DOHH2 (cell line): ENCODE measurements around the gene FBXW12.

Source experiments
- H3F3A ChIP-seq: fragments of 200-600 bp; sonication (generic), shearing (Covaris generic); 2 replicates; pipeline ENCODE4 v1.6.0; 2016; ENCODE audit warnings: antibody characterized with exemption, mild to moderate bottlenecking; ENCODE audit not compliant: control insufficient read depth, insufficient read depth
- H3K27ac ChIP-seq: fragments of 200-600 bp; sonication (generic); 2 replicates; pipeline ENCODE4 v1.5.1; 2014; ENCODE audit warnings: low read depth, mild to moderate bottlenecking, low read length, moderate library complexity
- H3K27me3 ChIP-seq: fragments of 200-600 bp; sonication (generic); 2 replicates; pipeline ENCODE4 v1.6.1; 2014; ENCODE audit warnings: mild to moderate bottlenecking, low read length, mixed read lengths; ENCODE audit not compliant: control insufficient read depth
- H3K36me3 ChIP-seq: fragments of 200-600 bp; sonication (generic); 2 replicates; pipeline ENCODE4 v1.6.1; 2014; ENCODE audit warnings: mild to moderate bottlenecking, low read length, moderate library complexity, mixed read lengths; ENCODE audit not compliant: control insufficient read depth
- H3K4me1 ChIP-seq: fragments of 200-600 bp; sonication (generic); 2 replicates; pipeline ENCODE4 v1.6.1; 2014; ENCODE audit warnings: mild to moderate bottlenecking, low read length, mixed read lengths; ENCODE audit not compliant: control insufficient read depth
- H3K4me2 ChIP-seq: fragments of 200-600 bp; sonication (generic); 2 replicates; pipeline ENCODE4 v1.6.0; 2014; ENCODE audit warnings: mild to moderate bottlenecking, low read length, moderate library complexity
- H3K4me3 ChIP-seq: fragments of 200-600 bp; sonication (generic); 2 replicates; pipeline ENCODE4 v1.5.1; 2014; ENCODE audit warnings: mild to moderate bottlenecking, low read length, mixed read lengths
- H3K79me2 ChIP-seq: fragments of 200-600 bp; sonication (generic); 2 replicates; pipeline ENCODE4 v1.6.1; 2014; ENCODE audit warnings: mild to moderate bottlenecking, low read length, mixed read lengths; ENCODE audit not compliant: control insufficient read depth
- H3K9me2 ChIP-seq: fragments of 200-600 bp; sonication (generic); replicated peaks from 2 replicates; pipeline ENCODE4 v1.6.1; 2014; ENCODE audit warnings: mild to moderate bottlenecking, low read length, mixed read lengths; ENCODE audit not compliant: control insufficient read depth
- H3K9me3 ChIP-seq: fragments of 200-600 bp; sonication (generic); 2 replicates; pipeline ENCODE4 v1.6.1; 2014; ENCODE audit warnings: antibody characterized with exemption, low read length, mixed read lengths; ENCODE audit not compliant: control insufficient read depth, insufficient read depth
- H4K20me1 ChIP-seq: fragments of 200-600 bp; sonication (generic); 2 replicates; pipeline ENCODE4 v1.6.0; 2014; ENCODE audit warnings: low read depth, mild to moderate bottlenecking, antibody characterized with exemption, low read length, moderate library complexity; ENCODE audit not compliant: control insufficient read depth, insufficient read depth
- CTCF ChIP-seq: fragments of 200-600 bp; sonication (generic); IDR thresholded peaks from one replicate; pipeline ENCODE4 v1.5.1; 2014; ENCODE audit warnings: antibody characterized with exemption, mild to moderate bottlenecking, low read depth, low read length; ENCODE audit not compliant: poor library complexity, severe bottlenecking
- EZH2phosphoT487 ChIP-seq: fragments of 200-600 bp; sonication (generic); IDR thresholded peaks from 2 replicates; pipeline ENCODE4 v1.6.1; 2017; ENCODE audit warnings: borderline replicate concordance, mild to moderate bottlenecking, antibody characterized with exemption, low read length, moderate library complexity, mixed read lengths

The FBXW12 gene

GRCh38 chr3:48432411-48433371, 60.7 kb downstream of the FBXW12 start:
- Histone ChIP-seq H3K36me3 (peaks cover 37% of the 10 kb centered on the region), H3K27me3 (peaks cover 12% of the 10 kb centered on the region), H3K9me2 (no peaks in the 10 kb centered on the region), H3K4me1 (peaks cover 29% of the 10 kb centered on the region), H3K9me3 (no peaks in the 10 kb centered on the region), H3F3A (no peaks in the 10 kb centered on the region), H3K4me2 (no peak overlapping the region), H4K20me1 (no peaks in the 10 kb centered on the region), H3K4me3 (no peak overlapping the region), H3K79me2 (peaks cover 16% of the 10 kb centered on the region), H3K27ac (no peak overlapping the region)
- peak; percentile 45 for TF ChIP-seq CTCF
- TF ChIP-seq EZH2phosphoT487, result no peak

- peaks cover 37% of the 10 kb centered on the region for H3K4me1 ChIP-seq
- H3K4me3 ChIP-seq, result no peak overlapping the region
- H3K9me2 ChIP-seq, result no peaks in the 10 kb centered on the region
- H3F3A ChIP-seq, result peaks cover 1% of the 10 kb centered on the region; the same call in 1 of the 2 replicates
- H3K9me3 ChIP-seq, result no peaks in the 10 kb centered on the region
- H3K79me2 ChIP-seq, result peaks cover 20% of the 10 kb centered on the region
- no peak for TF ChIP-seq CTCF
- TF ChIP-seq EZH2phosphoT487, result no peak
- no peaks in the 10 kb centered on the region for H4K20me1 ChIP-seq
- H3K27ac ChIP-seq, result no peak overlapping the region
- H3K27me3 ChIP-seq, result peaks cover 4% of the 10 kb centered on the region
- peaks cover 37% of the 10 kb centered on the region for H3K36me3 ChIP-seq
- no peak overlapping the region for H3K4me2 ChIP-seq
Measured at GRCh38 chr3:48433472-48434118, 61.6 kb downstream of the FBXW12 start.

GRCh38 chr3:48434591-48435222, 62.7 kb downstream of the FBXW12 start:
- TF ChIP-seq EZH2phosphoT487 (no peak), CTCF (no peak)

More at GRCh38 chr3:48434591-48435222, 62.7 kb downstream of the FBXW12 start:
- no peaks in the 10 kb centered on the region for H3K27me3 ChIP-seq
- H3K9me3 ChIP-seq, result no peaks in the 10 kb centered on the region
- H3K4me1 ChIP-seq, result peaks cover 44% of the 10 kb centered on the region
- H3F3A ChIP-seq, result peaks cover 3% of the 10 kb centered on the region; the same call in 1 of the 2 replicates
- no peaks in the 10 kb centered on the region for H4K20me1 ChIP-seq
- H3K36me3 ChIP-seq, result peaks cover 40% of the 10 kb centered on the region
- H3K4me3 ChIP-seq, result no peak overlapping the region
- H3K79me2 ChIP-seq, result peaks cover 31% of the 10 kb centered on the region
- H3K27ac ChIP-seq, result no peak overlapping the region
- no peak overlapping the region for H3K4me2 ChIP-seq
- no peaks in the 10 kb centered on the region for H3K9me2 ChIP-seq
